Neural cell (in vitro differentiated cells): Measurements from ENCODE around the gene SBK1. TPM values are rescaled to one million over a fixed set of nuclear protein-coding genes. Genes with fewer than 3 reads are reported as not detected.
A peak's percentile ranks its signal among the peaks of the same experiment; 100 is the strongest.

ENCODE experiments used
- H2AFZ ChIP-seq: fragments of 200-600, 300-800 bp; sonication (generic), shearing (Covaris generic); 2 replicates; pipeline ENCODE4 v1.6.0; 2014; ENCODE audit warnings: low read depth, mild to moderate bottlenecking, antibody characterized with exemption, low read length, moderate library complexity
- H3F3A ChIP-seq: fragments of 200-600 bp; shearing (Covaris generic); 2 replicates; pipeline ENCODE4 v1.6.1; 2016; ENCODE audit warnings: mild to moderate bottlenecking, moderate library complexity, mixed read lengths, antibody characterized with exemption, low read length; ENCODE audit not compliant: insufficient read depth, poor library complexity, severe bottlenecking
- H3K27ac ChIP-seq: fragments of 200-600, 300-800 bp; sonication (generic), shearing (Covaris generic); 2 replicates; pipeline ENCODE4 v1.5.1; 2014; ENCODE audit warnings: mild to moderate bottlenecking, low read length, moderate library complexity
- H3K27me3 ChIP-seq: fragments of 300-800, 200-600 bp; sonication (generic), shearing (Covaris generic); 2 replicates; pipeline ENCODE4 v1.6.0; 2014; ENCODE audit warnings: mild to moderate bottlenecking, low read depth, low read length, moderate library complexity; ENCODE audit not compliant: insufficient read depth
- H3K36me3 ChIP-seq: fragments of 300-800, 200-600 bp; sonication (generic), shearing (Covaris generic); 2 replicates; pipeline ENCODE4 v1.5.1; 2014; ENCODE audit warnings: mild to moderate bottlenecking, antibody characterized with exemption, low read length, moderate library complexity; ENCODE audit not compliant: insufficient read depth
- H3K4me2 ChIP-seq: fragments of 300-800, 200-600 bp; sonication (generic), shearing (Covaris generic); 2 replicates; pipeline ENCODE4 v1.6.0; 2014; ENCODE audit warnings: mild to moderate bottlenecking, low read length
- H3K4me3 ChIP-seq: fragments of 300-800, 200-600 bp; sonication (generic), shearing (Covaris generic); 2 replicates; pipeline ENCODE4 v1.5.1; 2014; ENCODE audit warnings: mild to moderate bottlenecking, low read length, moderate library complexity
- H3K79me2 ChIP-seq: fragments of 200-600 bp; shearing (Covaris generic); replicated peaks from 2 replicates; pipeline ENCODE4 v1.6.0; 2014; ENCODE audit warnings: mild to moderate bottlenecking, low read length, moderate library complexity; ENCODE audit not compliant: insufficient read depth
- H3K9ac ChIP-seq: fragments of 300-800, 200-600 bp; sonication (generic), shearing (Covaris generic); 2 replicates; pipeline ENCODE4 v1.6.1; 2016; ENCODE audit warnings: mild to moderate bottlenecking, low read length, mixed read lengths
- H3K9me2 ChIP-seq: fragments of 200-600 bp; shearing (Covaris generic); 2 replicates; pipeline ENCODE4 v1.6.1; 2016; ENCODE audit warnings: mild to moderate bottlenecking, low read length, mixed read lengths; ENCODE audit not compliant: insufficient read depth
- H3K9me3 ChIP-seq: fragments of 200-600, 300-800 bp; sonication (generic), shearing (Covaris generic); 2 replicates; pipeline ENCODE4 v1.6.1; 2016; ENCODE audit warnings: mild to moderate bottlenecking, mixed run types, low read length, moderate library complexity, mixed read lengths
- H4K20me1 ChIP-seq: fragments of 200-600 bp; shearing (Covaris generic); 2 replicates; pipeline ENCODE4 v1.6.1; 2016; ENCODE audit warnings: mild to moderate bottlenecking, mixed run types; ENCODE audit not compliant: insufficient read depth
- CTCF ChIP-seq: fragments of 450-650 bp; IDR thresholded peaks from 2 replicates; pipeline ENCODE4 v1.5.1; 2014; ENCODE audit warnings: antibody characterized with exemption, mild to moderate bottlenecking, moderate library complexity; ENCODE audit not compliant: poor library complexity, severe bottlenecking
- EP300 ChIP-seq: fragments of 450-650 bp; conservative IDR thresholded peaks from 2 replicates; pipeline ENCODE4 v1.6.1; 2014; ENCODE audit warnings: antibody characterized with exemption, mild to moderate bottlenecking, moderate library complexity; ENCODE audit not compliant: poor library complexity, severe bottlenecking
- EZH2 ChIP-seq: fragments of 200-600, 300-800 bp; shearing (Covaris generic), sonication (generic); IDR thresholded peaks from 2 replicates; pipeline ENCODE4 v1.6.1; 2014; ENCODE audit warnings: antibody characterized with exemption, low read length, borderline replicate concordance, mild to moderate bottlenecking; ENCODE audit not compliant: insufficient read depth, poor library complexity, severe bottlenecking
- MXI1 ChIP-seq: fragments of 450-650 bp; conservative IDR thresholded peaks from 2 replicates; pipeline ENCODE4 v1.6.1; 2014; ENCODE audit warnings: antibody characterized with exemption, mild to moderate bottlenecking; ENCODE audit not compliant: poor library complexity, severe bottlenecking
- POLR2AphosphoS5 ChIP-seq: IDR thresholded peaks from 2 replicates; pipeline ENCODE4 v1.6.1; 2012
- RAD21 ChIP-seq: fragments of 450-650 bp; conservative IDR thresholded peaks from 2 replicates; pipeline ENCODE4 v1.6.1; 2014; ENCODE audit warnings: antibody characterized with exemption, mild to moderate bottlenecking, moderate library complexity
- REST ChIP-seq: IDR thresholded peaks from 2 replicates; pipeline ENCODE4 v1.6.1; 2012; ENCODE audit warnings: borderline replicate concordance
- SMC3 ChIP-seq: fragments of 450-650 bp; conservative IDR thresholded peaks from 2 replicates; pipeline ENCODE4 v1.6.1; 2014; ENCODE audit warnings: antibody characterized with exemption, mild to moderate bottlenecking, moderate library complexity; ENCODE audit not compliant: poor library complexity
- TAF1 ChIP-seq: IDR thresholded peaks from 2 replicates; pipeline ENCODE4 v1.6.1; 2012; ENCODE audit warnings: low read depth
- polyA plus RNA-seq: library from polyadenylated mRNA; depleted of rRNA; stranded (reverse); fragments of >200 nt; gene quantifications from 2 replicates; pipeline ENCODE4 v1.2.3, GENCODE V29; 2014

SBK1 gene
- polyA plus RNA-seq, 1 donor from 2014 or later, result 18.2 TPM

GRCh38 chr16:28292731-28293600 lies 641 bp downstream of the SBK1 start:
- TF ChIP-seq CTCF (no peak), MXI1 (peak; percentile 19), RAD21 (no peak), EZH2 (no peak), SMC3 (peak; percentile 1), TAF1 (peak; percentile 69), POLR2AphosphoS5 (peak; percentile 87), REST (peak; percentile 87), EP300 (peak; percentile 35)
- H3K36me3 ChIP-seq, result peaks cover 12% of the 10 kb centered on the region
- H3K9me2 ChIP-seq, result no peaks in the 10 kb centered on the region
- H3K9ac ChIP-seq, result peak overlapping the region; percentile 100
- peaks cover 26% of the 10 kb centered on the region for H4K20me1 ChIP-seq
- H3K27ac ChIP-seq, result peak overlapping the region; percentile 98
- H3K4me2 ChIP-seq, result peak overlapping the region; percentile 97
- H3K9me3 ChIP-seq, result no peaks in the 10 kb centered on the region
- no peaks in the 10 kb centered on the region for H3F3A ChIP-seq
- no peaks in the 10 kb centered on the region for H3K27me3 ChIP-seq
- peak overlapping the region; percentile 81 for H3K4me3 ChIP-seq
- H3K79me2 ChIP-seq, result peaks cover 59% of the 10 kb centered on the region
- H2AFZ ChIP-seq, result peak overlapping the region; percentile 51

- Histone ChIP-seq H3K36me3 (peaks cover 13% of the 10 kb centered on the region), H3K4me2 (peak overlapping the region; percentile 97), H3K9ac (peak overlapping the region; percentile 100), H3K79me2 (peaks cover 65% of the 10 kb centered on the region), H3K4me3 (peak overlapping the region; percentile 81), H4K20me1 (peaks cover 32% of the 10 kb centered on the region), H3K27me3 (no peaks in the 10 kb centered on the region), H3F3A (no peaks in the 10 kb centered on the region), H3K27ac (peak overlapping the region; percentile 98), H2AFZ (peak overlapping the region; percentile 51), H3K9me2 (no peaks in the 10 kb centered on the region), H3K9me3 (no peaks in the 10 kb centered on the region)
- TF ChIP-seq TAF1 (peak; percentile 15), REST (no peak), SMC3 (peak; percentile 15), CTCF (no peak), RAD21 (no peak), EP300 (no peak)
Observed at GRCh38 chr16:28293601-28293960, 1.3 kb downstream of the SBK1 start.
